HG03108 (cell line): ENCODE measurements around the gene STOM.

ENCODE experiments used
- ATAC-seq: cut with Tn5 transposase; IDR thresholded peaks from one replicate; pipeline ENCODE4 v1.9.1; 2021; ENCODE audit warnings: moderate library complexity; ENCODE audit not compliant: unreplicated experiment

STOM gene

GRCh38 chr9:121372239-121373010 lies 2.4 kb upstream of the STOM start:
- no peak for ATAC-seq

GRCh38 chr9:121371495-121372061 lies 1.5 kb upstream of the STOM start:
- no peak for ATAC-seq

DNA sequence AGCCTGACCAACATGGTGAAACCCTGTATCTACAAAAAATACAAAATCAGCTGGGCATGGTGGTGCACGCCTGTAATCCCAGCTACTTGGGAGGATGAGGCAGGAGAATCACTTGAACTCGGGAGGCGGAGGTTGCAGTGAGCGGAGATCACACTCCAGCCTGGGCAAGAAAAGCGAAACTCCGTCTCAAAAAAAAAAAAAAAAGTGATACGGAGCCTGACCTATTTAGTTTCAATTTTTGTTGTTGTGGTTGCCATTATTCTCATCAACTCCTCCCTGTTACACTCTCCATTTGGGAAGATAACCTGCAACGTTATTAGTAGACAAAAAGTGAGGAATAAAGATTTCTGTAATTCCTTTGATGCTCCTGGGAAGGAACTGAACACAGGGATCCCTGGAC lies 1.3 kb downstream of the STOM start:
- ATAC-seq: no peak

DNA sequence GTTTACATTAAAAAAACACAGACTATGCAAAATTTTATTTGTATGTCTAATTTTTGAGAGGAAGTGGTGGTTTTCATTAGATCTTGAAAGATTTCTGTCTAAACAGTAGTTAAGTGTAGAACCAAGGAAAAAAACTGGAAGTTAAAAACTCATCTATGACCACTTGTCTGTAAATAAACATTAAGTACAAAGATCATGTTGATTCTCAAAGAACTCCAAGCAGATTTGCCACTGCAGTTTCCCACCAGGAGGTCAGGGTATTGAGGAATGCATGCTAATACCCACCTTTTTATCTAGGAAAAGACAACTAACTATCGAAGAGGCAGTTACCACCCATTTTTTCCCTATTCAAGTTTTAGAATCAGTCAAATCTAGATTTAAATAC lies 1.9 kb downstream of the STOM start:
- no peak for ATAC-seq

DNA sequence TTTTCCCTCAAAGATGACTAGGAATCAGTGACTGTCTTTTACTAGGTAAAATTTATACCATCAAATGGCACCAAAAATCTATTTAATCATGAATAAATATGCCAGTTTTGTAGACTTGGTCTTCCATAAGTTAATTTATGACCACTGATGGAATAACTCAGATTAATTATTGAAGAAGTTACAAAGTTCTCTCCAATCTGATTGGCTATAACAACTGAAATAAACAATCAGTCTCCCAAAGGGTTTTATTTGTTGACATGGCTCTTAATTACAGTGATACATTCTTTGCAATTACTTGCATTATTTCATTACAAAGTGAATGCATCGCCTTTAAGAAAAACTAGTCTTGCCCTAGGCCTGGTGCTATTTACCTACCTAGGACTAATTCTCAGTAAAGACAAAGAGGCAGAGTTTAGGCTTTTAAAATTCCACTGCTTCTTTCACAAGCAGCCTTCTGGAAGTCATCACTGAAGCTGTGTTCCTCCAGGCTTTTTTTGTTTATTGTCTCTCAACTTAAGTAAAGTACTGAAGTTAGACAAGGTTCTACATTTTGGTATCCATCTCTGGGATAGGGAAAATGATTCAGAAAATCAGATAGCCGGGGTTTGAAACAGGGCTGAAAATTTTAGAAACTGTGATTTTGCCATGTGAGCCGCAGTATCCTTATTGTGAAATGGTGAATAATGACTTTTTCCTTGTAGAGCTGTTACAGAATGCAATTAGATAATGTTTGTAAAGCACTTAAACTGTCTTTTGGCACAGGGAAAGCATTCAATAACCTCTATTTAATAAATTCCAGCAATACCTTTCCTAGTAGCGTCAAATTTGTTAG lies 2.5 kb downstream of the STOM start:
- no peak for ATAC-seq

- no peak for ATAC-seq
Measured at GRCh38 chr9:121366611-121367192, 3.3 kb downstream of the STOM start.

DNA sequence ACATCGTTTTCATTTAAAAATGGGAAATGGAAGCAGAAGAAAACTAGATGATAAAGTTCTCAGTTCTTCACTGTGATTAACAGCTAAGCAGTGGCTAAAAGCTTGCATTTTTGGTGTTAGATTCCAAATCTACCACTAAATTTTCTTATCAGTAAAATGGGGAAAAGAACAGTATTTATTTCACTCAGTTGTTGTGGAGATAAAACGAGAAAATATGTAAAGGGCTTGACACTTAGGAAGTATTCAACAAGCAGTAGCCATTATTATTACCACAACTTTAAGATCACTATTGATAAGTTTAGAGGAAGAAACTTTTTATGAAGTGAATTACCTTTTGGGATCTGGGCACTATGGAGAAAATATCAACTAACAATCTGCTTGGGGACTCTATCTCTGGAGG lies 4.5 kb downstream of the STOM start:
- ATAC-seq: no peak

DNA sequence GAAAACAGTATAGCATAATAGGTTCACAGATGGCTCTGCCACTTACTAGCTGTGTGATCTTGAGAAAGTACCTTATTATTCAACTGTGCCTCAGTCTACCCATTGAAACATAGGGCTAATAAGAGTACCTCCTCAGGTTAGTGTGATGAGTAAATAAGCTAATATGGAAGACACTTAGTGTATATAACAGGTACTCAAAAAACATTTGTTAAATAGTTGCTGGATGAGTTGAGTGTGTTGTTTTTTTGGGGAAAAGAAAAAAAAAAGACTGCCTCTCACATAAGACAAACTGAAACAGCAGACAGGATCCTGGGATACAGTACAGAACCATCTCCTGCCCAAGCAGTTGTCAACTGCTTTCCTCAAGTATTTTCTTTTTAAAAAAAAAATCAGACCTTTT lies 5.2 kb downstream of the STOM start:
- no peak for ATAC-seq

DNA sequence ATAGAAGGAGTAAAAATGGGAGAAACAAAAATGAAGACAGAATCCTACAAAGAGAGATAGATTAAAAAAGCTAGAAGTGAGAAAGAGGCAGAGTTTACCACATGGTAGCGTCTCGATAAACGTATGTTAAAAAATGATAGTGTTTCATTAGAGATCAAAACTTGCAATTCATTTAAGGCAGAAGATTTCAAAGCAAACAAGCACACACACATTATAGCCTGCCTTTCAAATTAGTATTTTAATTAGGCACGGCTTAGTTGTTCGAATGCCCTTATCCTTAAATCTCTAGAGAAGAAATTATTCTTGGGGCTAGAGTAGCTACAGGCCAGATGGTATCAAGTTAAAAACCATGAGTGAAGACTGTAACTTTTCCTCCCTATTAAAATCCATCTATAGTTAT lies 6.0 kb downstream of the STOM start:
- ATAC-seq: no peak

GRCh38 chr9:121363622-121363961 lies 6.5 kb downstream of the STOM start:
- ATAC-seq: no peak

DNA sequence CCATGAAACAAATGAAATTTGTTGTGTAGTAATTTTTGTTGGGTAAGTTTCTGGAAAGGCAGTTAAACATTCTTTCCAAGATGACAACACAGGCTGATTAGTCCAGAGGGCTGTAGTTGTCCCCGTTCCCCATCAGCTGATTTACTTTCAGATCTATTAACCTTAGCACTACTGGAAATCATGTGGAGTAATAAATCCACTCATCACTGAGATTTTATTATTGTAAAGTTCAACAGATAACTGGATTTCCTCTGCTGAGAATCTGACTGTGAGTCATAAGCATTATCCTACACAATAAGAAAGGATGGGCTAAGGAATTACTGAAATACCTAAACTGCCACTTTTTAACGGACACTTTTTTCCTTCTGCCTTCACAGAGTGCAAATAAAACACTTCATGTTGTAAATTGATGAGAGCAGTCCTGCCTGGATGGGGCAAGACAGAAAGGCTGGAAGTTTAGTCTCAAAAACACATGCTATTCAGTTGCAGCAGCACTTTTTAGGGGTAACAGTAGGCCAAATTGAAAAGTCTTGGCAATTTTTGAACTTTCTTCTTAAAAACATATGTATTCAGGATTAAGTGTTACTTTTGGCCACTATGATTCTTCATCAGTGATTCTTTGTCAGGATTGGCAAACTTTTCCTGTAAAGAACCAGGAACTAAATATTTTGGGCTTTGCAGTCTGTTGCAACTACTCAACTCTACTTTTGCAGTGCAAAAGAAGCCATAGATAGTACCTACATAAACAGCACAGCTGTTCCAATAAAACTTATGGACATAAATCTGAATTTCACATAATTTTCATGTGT lies 7.0 kb downstream of the STOM start:
- ATAC-seq: no peak

DNA sequence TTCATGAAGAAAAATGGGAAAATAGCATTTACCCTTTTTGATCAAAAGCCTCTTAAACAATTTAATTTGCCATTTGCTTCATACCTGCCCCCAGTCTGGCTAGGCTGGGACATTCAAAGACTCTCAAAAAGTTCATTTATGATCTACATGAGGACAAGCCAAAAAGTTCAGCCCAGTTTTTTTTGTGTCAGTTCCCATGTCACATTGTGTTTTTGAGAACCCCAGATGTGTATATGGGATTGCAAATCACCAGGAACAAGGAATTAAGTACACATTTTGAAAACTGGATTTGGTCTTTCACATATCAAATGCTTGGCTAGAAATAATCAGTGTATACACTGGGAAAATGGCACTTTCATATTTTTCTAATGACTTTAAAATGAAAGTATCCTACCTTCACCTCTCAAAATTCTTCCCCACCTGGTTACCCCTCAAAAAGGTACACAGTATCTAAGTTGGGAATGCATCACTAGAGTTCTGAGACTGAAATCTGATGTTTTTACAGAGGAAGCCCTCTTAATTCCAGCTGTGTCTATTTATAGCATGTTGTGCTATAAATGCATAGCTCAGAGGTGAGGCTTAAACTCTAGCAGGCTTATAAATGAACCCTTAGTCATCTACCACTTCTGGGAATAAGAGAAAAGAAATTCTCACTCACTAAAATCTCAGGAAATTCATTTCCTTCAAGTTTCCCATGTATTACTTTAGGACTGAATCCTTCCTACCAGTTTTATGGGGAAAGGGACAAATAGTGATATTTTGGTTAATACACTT lies 9.3 kb downstream of the STOM start:
- ATAC-seq: no peak

DNA sequence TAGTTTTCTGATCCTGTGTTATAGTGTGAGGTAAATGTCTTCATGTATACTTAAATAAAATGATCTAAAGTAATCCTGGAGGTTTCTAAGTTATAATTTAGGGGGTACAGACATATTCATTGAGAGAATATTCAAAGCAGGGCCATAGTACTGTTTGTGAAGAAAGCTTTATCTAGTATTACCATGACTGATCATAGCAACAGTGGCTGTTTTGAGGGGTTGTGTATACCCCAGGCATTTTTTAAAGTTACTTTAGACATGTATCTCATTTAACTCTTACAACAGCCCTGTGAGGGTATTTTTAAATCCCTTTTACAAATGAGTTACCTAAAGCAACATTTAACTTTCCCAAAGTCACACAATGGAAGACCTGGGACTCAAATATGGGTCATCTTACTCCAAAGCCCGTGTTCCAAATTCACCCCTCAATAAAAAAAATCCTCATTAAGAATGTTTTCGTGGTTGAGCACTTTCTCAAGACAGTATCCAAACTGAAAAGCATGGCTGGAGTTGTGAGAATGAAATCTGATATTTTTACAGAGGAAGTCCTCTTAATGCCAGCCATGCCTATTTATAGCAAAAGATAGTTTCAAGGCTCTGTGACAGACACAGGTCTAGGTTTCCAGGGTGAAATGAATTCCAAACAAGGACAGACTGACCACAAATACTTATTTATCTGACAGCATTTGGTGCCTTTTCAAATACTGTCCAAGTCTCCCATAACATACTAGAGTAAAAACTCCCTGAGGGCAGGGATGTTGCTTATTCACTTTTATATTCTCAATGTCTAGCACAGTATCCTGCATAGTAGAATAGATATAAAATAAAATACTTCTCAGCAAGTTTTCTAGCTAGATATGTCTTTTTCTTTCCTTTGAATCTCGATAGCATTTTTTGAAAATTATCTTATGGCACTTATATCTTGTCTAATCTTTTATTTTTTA lies 10.4 kb downstream of the STOM start:
- no peak for ATAC-seq

GRCh38 chr9:121358751-121359150 lies 11.3 kb downstream of the STOM start:
- peak; percentile 61 for ATAC-seq

- ATAC-seq: no peak
Measured at GRCh38 chr9:121357011-121357410, 13.0 kb downstream of the STOM start.

GRCh38 chr9:121354762-121355161 lies 15.3 kb downstream of the STOM start:
- ATAC-seq: no peak

GRCh38 chr9:121354141-121354540 lies 15.9 kb downstream of the STOM start:
- ATAC-seq: no peak

DNA sequence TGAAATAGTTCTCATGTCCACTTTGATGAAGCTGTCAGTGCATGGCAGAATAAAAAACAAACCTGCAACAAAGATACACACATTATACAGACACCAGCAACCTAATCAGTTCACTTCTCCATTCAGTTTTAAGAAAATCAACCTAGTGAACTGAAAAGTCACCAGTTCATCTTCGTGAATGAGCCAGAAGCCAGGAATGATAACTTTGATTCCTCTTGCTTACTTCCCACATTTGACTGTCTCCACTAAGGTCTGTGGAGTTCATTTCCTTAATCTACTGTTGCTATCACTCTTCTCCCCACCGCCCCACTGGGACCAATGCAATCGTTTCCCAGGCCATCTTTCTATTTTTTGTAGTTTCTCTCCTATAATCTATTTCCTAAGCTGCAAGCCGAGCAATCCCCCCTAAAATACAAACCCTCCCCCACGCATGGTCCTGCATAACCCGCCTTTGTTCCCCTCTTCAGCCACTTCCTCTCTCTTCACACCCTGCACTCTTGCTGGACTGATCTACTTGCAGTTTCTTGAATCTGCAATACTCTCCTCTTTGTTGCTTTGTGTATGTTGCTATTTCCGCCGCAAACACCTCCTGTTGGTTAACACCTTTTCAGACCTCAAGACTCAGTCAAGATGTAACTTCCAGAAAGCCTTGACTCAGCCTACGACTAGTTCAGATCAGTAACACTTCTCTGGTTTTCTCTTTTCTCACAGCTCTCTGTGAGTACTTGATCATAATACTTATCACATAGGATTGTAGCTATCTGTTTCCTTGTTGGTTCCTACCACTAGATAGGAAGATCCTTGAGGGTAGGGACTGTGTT lies 16.6 kb downstream of the STOM start:
- peak; percentile 96 for ATAC-seq
